ENCODE data around the gene CYBC1.

DNA sequence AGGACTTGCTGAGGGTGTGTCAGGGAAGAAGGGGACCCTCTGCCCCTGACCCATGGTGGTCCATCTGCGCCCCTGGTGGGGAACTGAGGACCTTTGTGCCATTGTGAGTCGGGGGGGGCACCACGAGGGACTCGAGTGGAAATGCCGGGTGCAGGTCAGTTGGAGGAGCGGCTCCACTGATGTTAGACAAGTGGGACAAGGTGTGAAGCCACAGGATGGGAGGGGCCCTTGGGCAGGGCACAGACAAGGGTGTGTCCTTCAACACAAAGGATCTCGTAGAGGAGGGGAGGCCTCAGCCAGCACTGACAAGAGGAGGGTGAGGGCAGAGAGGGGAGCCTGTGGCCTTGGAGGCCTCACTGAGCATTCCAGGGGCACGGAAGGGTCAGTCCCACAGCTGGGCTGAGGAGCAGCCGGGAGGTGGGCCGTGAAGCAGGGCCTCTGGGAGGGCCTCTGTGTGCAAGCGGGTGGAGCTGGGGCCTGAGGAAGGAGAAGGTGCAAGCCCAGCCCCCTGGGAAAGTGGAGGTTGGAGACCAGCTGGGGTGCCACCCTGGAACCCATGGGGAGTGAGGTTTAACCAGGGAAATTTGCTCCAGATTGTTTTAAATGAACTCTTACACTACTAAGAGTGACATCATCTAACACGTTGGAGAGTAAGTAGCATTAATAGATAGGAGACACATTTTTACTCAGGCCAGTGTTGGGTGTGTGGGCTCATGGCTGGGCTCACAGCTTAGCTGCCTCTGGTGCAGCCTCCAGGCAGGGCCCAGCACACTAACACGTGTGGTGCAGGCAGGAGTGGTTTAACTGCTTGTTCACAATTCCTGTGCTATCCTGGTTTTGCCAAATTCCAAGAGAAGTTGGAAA lies 35.9 kb upstream of the CYBC1 start:
- TF ChIP-seq POLR2AphosphoS5 (IDR thresholded peaks at IDR 0.05; ENCODE audit: low read depth, low read length) (no peak), TAF1 (IDR thresholded peaks at IDR 0.05; ENCODE audit: borderline replicate concordance, insufficient read depth, low read length) (no peak)

Measured in PFSK-1 (cell line).